ENCODE data around the gene CCL11.

CCL11 gene

DNA sequence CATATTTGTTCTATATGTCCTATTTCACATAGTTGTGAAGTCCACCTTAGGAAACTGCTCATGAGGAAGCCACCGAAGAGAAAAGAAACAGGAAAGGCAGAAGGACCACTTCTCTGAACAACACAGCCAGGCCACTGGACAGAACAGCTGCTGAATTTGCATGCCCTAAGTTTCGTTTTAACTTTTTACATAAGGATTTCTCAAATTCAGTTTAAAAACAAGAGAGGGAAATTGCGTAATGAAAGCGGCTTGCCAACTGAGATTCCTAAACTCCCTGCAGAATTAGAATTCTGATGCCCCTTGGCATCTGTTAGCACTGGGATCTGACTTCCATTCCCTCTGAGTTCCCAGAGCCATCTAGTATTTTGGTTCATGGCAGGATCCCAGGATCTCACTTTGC lies 28.7 kb downstream of the CCL11 start:
- Histone ChIP-seq H3K27me3 (replicated peaks; ENCODE audit: insufficient read depth, low read length) (no peaks in the 10 kb centered on the region), H3K36me3 (replicated peaks; ENCODE audit: insufficient read depth, low read length) (no peaks in the 10 kb centered on the region), H3K4me2 (ENCODE audit: low read depth, low read length) (peak overlapping the region; percentile 55), H3F3A (ENCODE audit: insufficient read depth, low read length) (no peaks in the 10 kb centered on the region), H3K4me1 (ENCODE audit: low read length) (peaks cover 12% of the 10 kb centered on the region), H3K27ac (ENCODE audit: low read length) (no peak overlapping the region; the same call in 1 of the 2 replicates), H3K9me3 (replicated peaks; ENCODE audit: insufficient read depth, low read length) (no peaks in the 10 kb centered on the region), H3K4me3 (ENCODE audit: low read length) (peak overlapping the region; percentile 20; the same call in 1 of the 2 replicates), H2AFZ (ENCODE audit: low read length) (peak overlapping the region; percentile 33; the same call in 1 of the 2 replicates), H4K20me1 (ENCODE audit: insufficient read depth, low read length) (no peaks in the 10 kb centered on the region), H3K9me2 (replicated peaks; ENCODE audit: insufficient read depth, low read length) (no peaks in the 10 kb centered on the region), H3K79me2 (ENCODE audit: low read length) (no peaks in the 10 kb centered on the region), H3K9ac (ENCODE audit: low read length) (no peak overlapping the region)
- peak; percentile 55 for DNase-seq
- TF ChIP-seq EZH2 (optimal IDR thresholded peaks at IDR 0.05; ENCODE audit: low read depth, low read length) (no peak), EZH2phosphoT487 (IDR thresholded peaks at IDR 0.05; ENCODE audit: low read length) (no peak)
- TF ChIP-seq, protein P1, sequence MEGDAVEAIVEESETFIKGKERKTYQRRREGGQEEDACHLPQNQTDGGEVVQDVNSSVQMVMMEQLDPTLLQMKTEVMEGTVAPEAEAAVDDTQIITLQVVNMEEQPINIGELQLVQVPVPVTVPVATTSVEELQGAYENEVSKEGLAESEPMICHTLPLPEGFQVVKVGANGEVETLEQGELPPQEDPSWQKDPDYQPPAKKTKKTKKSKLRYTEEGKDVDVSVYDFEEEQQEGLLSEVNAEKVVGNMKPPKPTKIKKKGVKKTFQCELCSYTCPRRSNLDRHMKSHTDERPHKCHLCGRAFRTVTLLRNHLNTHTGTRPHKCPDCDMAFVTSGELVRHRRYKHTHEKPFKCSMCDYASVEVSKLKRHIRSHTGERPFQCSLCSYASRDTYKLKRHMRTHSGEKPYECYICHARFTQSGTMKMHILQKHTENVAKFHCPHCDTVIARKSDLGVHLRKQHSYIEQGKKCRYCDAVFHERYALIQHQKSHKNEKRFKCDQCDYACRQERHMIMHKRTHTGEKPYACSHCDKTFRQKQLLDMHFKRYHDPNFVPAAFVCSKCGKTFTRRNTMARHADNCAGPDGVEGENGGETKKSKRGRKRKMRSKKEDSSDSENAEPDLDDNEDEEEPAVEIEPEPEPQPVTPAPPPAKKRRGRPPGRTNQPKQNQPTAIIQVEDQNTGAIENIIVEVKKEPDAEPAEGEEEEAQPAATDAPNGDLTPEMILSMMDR (IDR thresholded peaks at IDR 0.05; ENCODE audit: low read length) = no peak

DNA sequence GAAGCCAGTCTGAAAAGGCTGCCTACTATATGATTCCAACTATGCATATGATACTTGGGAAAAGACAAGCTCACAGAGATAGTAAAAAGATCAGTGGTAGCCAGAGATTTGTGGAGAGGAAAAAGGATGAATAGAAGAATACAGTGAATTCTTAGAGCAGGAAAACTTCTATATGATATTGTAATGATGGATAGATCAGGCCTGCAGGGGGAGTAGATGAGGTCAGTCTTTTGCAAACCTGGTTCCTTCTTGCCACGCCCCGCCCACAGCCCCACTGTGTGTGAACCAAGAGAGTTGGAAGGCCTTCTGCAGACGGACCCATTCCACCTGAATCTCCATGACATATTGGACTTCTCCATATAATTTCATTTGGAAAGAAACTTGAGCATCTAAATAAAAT lies 32.9 kb downstream of the CCL11 start:
- DNase-seq = peak; percentile 41
- Histone ChIP-seq H3K36me3 (replicated peaks; ENCODE audit: insufficient read depth, low read length) (no peaks in the 10 kb centered on the region), H3K9ac (ENCODE audit: low read length) (no peak overlapping the region), H3K27ac (ENCODE audit: low read length) (no peak overlapping the region), H3K9me2 (replicated peaks; ENCODE audit: insufficient read depth, low read length) (no peaks in the 10 kb centered on the region), H3F3A (ENCODE audit: insufficient read depth, low read length) (no peaks in the 10 kb centered on the region), H4K20me1 (ENCODE audit: insufficient read depth, low read length) (no peaks in the 10 kb centered on the region), H3K4me1 (ENCODE audit: low read length) (peaks cover 11% of the 10 kb centered on the region), H3K79me2 (ENCODE audit: low read length) (no peaks in the 10 kb centered on the region), H3K9me3 (replicated peaks; ENCODE audit: insufficient read depth, low read length) (no peaks in the 10 kb centered on the region), H3K27me3 (replicated peaks; ENCODE audit: insufficient read depth, low read length) (no peaks in the 10 kb centered on the region), H2AFZ (ENCODE audit: low read length) (no peak overlapping the region), H3K4me2 (ENCODE audit: low read depth, low read length) (no peak overlapping the region), H3K4me3 (ENCODE audit: low read length) (no peak overlapping the region)
- TF ChIP-seq EZH2phosphoT487 (IDR thresholded peaks at IDR 0.05; ENCODE audit: low read length) = no peak
- TF ChIP-seq, protein P1 (IDR thresholded peaks at IDR 0.05; ENCODE audit: low read length) = peak; percentile 42

DNA sequence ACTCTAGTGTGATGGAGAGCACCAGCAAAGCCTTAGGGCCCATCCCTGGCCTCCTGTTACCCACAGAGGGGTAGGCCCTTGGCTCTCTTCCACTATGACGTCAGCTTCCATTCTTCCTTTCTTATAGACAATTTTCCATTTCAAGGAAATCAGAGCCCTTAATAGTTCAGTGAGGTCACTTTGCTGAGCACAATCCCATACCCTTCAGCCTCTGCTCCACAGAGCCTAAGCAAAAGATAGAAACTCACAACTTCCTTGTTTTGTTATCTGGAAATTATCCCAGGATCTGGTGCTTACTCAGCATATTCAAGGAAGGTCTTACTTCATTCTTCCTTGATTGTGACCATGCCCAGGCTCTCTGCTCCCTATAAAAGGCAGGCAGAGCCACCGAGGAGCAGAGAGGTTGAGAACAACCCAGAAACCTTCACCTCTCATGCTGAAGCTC lies 33.5 kb downstream of the CCL11 start, which contains the start of gene CCL8:
CCL8 (plus strand) TSS at position 397 of the 445 bp plus-strand sequence. CDS start 67 bp downstream, outside the sequence.
- Histone ChIP-seq H3K4me3 (ENCODE audit: low read length) (no peak within 1 kb of the TSS), H2AFZ (ENCODE audit: low read length) (no peak within 1 kb of the TSS), H3K9me3 (replicated peaks; ENCODE audit: insufficient read depth, low read length) (no peaks in the 10 kb centered on the region), H3K27me3 (replicated peaks; ENCODE audit: insufficient read depth, low read length) (no peaks in the 10 kb centered on the region), H3K9me2 (replicated peaks; ENCODE audit: insufficient read depth, low read length) (no peaks in the 10 kb centered on the region), H3K27ac (ENCODE audit: low read length) (no peak within 1 kb of the TSS), H3K36me3 (replicated peaks; ENCODE audit: insufficient read depth, low read length) (no peaks in the 10 kb centered on the region), H3K79me2 (ENCODE audit: low read length) (no peaks in the 10 kb centered on the region), H3K4me2 (ENCODE audit: low read depth, low read length) (no peak within 1 kb of the TSS), H3K4me1 (ENCODE audit: low read length) (peaks cover 6% of the 10 kb centered on the region), H4K20me1 (ENCODE audit: insufficient read depth, low read length) (no peaks in the 10 kb centered on the region), H3F3A (ENCODE audit: insufficient read depth, low read length) (no peaks in the 10 kb centered on the region), H3K9ac (ENCODE audit: low read length) (no peak within 1 kb of the TSS)
- TF ChIP-seq EZH2 (optimal IDR thresholded peaks at IDR 0.05; ENCODE audit: low read depth, low read length) = no peak
- TF ChIP-seq, protein P1 (IDR thresholded peaks at IDR 0.05; ENCODE audit: low read length) = no peak
- no peak for TF ChIP-seq EZH2phosphoT487 (IDR thresholded peaks at IDR 0.05; ENCODE audit: low read length)
- DNase-seq = no peak

Data from MM.1S (cell line).